Activated T-cell treated with anti-CD3 and anti-CD28 coated beads for 48 hours (primary cell): ENCODE data around the gene DEFB112.

Experiments used
- DNase-seq: peaks from one replicate; pipeline ENCODE4 v3.0.0-alpha.2; 2020; ENCODE audit warnings: low read depth

The DEFB112 gene, protein sequence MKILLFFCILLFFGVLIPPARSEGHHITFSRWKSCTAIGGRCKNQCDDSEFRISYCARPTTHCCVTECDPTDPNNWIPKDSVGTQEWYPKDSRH

DNA sequence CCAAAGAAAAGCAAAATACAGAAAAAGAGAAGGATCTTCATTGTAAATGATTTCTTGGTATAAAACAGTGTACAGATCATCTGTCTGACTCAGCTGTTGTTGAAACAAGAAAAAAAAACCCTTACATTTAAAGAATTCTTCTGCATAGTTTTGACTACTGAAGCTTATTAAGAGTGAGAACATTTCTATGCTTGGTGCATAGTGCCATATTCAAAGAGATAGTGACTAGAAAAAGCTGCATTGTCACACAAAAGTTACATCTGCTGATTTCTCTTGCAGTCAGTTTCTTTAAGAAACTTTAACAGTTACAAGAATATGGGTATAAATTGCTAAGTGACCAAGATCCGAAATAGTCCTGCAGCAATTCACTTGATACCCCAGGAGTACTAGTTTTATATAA, at the start of gene DEFB112:
TSS of gene DEFB112 (minus strand) at position 101 of the 400 bp plus-strand sequence. CDS start at position 41, 60 bp downstream.
- DNase-seq = no peak

DNA sequence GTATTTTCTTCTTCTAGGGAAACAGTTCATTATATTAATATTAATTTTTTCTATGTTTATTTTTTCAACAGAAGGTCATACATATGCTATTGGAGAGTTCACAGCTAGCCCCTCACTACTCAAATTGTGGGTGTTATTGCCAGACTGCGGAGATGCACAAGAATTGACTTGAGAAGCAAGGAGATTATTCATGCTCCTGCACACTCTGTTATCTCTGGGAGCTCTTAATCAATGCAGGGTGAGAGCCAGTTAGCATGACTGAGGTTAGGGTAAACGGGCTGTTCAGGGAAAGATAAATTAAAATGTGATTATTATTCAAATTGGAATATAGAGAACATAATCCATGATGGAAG, 48.9 kb upstream of the DEFB112 start:
- DNase-seq = no peak

DNA sequence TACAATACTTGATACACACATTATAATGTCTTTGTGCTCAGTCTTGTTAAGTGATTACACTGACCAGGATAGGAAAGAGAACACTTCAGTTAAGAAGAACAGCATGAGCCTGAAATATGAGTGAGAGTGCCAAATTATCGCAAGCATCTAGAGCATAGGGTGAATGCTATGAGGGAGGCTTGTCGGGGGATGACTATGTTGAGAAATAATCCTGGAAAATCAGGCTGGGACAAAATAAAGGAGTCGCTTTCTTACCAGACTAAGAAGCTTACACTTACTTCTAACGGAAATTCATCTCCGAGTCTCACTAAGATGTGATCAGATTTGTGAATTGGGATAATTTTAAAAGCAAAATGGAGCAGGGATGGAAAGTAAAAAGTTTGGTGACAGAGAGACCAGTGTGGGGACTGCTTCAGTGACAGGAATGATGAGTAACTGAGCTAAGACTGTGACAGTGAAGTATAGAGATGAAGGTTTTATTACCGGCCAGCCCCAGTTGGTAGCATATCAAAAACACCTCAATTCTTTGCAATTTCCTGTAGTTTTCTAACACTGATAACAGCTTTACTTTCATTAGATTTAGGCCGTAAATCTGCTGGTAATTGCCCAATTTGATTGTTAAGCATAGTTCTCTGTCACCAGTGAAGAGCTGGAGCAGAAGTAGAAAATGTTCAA, 48.4 kb upstream of the DEFB112 start:
- DNase-seq = no peak

DNA sequence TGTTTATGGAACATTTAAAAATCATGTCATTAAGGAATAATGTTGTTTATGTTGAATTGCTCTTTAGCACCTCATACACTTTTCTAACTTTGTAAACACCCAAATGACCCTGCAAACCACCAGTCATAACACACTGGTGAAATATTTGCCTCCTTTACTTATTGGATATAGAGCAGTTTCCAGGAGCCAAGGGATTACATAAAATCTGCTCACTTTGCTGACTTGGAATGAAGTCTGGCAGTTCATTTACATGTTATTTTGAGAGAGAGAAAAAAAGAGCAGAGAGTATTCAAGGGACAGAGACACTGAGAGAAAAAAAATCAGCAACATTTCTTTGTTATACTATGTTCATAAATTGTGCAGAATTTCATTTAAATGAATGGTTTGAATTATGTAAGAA, 46.6 kb upstream of the DEFB112 start:
- DNase-seq = no peak

DNA sequence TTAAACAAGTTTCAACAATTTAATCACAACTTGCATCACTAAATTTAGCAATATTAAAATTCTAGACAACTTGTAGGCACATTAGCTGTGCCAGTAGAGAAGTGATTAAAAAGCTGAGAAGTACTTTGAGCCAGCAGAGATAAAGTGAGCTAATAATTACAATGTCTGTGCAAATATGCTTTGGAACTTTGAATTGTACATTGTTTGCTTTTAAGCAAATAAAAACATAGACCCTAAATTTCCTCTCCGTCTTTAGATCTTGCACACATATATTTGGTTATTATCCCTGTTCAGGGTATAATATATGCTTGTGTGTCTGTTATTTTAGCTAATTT, 44.2 kb upstream of the DEFB112 start:
- no peak for DNase-seq

DNA sequence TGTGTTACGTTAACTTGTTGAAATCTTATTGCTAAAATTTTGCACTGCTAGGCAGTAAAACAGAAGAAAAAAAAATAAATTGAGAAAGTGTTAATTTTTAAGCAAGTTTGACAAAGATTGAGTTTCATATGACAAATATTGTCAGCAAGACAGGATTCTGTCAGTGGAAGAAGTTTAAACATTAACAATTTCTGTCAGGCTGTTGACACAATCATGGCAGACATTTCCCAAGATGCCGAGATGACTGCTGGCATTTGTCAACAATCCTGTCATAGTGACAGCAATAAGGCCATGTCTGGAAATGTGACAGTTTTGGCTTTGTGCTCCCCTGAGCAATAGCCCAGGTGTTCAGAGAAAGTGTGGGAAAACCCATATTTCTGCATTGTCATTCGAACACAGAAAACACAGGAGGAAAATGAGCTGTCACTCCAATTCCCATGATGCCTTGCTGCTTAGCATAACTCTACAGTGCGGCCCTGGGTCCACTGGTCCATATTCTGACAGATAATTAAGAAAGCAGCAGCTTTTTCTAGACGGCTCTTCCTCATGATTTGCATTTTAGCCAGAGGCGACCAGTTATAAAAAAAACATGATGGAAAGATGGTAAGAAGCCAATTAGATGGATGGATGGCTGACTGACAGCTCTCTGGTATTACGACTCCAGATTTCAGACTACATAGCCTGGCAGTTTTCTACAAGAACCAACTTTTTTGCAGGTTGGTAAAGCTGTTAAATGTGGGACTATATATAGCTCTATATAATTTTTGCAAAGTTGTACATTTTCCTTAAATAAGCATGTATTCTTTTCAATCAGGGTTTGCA, 43.6 kb upstream of the DEFB112 start:
- DNase-seq = no peak

DNA sequence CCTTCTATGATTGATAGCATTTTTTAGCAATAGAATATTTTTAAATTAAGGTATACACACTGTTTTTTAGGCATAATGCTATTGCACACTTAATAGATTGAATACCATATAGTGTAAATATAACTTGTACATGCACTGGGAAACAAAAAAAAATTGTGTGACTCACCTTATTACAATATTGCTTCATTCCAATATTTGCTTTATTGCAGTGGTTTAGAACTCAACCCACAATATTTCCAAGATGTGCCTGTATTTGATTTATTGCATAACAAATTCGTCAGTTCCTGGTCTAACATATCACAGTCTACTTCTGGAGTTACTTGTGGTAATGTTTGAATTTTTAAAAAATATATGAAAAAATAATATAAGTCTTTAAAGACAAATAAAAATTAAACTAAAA, 41.9 kb upstream of the DEFB112 start:
- DNase-seq = no peak

DNA sequence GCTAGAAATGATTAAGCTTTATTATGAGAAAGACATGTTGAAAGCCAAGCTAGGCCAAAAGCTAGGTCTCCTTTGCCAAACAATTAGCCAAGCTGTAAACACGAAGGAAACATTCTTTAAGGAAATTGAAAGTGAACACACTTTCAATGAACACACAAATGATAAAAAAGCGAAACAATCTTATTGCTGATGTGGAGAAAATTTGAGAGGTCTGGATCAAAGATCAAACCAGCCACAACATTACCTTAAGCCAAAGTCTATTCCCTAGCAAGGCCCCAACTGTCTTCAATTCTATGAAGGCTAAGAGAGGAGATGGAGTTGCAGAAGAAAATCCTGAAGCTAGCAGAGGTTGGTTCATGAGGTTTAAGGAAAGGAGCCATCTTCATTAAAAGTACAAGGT, 40.2 kb upstream of the DEFB112 start:
- DNase-seq = no peak

DNA sequence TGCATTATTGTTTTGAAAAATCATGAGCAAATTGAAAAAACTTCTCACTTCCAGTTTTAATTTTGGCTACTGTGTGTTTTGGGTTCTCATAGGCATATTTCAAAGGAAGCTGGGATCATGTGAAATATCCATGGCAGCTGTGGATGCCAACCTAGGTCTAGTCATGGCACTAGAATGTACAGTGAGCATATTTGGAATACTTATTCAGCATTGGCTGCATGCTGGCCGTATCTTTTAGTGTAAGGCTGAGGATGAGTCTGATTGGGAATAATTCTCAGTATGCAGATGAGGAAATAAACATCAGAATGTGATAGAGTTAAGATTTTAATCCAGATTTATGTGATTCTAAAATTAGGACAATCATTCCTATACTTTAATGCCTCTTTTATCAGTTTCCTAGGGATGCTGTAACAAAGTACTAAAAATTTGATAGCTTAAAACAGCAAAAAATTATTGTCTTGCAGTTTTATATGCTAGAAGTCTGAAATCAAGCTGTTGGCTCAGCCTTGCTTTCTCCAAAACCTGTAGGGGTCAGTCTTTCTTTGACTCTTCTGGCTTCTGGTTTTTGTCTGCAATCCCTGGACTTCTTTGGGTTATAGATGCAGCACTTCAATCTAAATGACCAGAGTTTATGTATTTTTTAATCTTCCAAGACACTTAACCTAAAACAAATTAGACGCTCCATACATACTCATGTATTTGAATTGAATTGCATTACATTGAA, 37.7 kb upstream of the DEFB112 start:
- DNase-seq = no peak

DNA sequence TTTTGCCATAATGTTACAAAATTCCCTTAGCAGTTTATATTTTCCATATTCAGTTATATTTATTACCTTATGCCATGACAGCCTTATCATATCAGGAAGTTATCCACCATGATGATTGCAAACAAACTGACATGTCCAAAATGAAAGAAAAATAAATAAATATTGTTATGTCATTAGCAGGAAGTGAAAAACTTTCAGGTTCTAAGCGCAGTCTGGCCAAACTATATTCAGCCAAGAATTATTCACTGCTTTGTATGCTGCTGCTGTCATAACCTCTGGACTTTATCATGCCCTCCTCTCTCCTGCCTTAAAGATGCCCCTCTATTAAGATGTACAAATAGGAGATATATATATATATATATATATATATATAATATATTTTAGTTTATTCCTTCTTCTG, 27.7 kb upstream of the DEFB112 start:
- DNase-seq = no peak

DNA sequence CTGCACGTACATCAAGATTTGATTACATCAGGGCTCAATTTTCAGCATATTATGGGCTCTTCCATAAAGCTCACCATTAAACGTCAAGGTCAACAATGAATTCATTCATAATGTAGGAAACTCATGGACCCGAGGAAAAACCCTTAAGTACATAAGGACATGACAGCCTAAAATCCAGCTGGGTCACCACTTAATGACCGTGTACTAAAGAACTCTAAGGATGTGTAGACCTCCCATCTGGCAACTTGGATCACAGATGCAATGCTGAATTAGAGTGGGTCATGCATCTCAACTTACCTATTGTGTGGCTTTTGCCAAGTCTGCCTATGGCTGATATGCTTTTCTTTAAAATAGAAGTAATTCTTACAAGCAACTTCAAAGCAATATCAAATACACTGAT, 26.7 kb upstream of the DEFB112 start:
- DNase-seq = no peak

DNA sequence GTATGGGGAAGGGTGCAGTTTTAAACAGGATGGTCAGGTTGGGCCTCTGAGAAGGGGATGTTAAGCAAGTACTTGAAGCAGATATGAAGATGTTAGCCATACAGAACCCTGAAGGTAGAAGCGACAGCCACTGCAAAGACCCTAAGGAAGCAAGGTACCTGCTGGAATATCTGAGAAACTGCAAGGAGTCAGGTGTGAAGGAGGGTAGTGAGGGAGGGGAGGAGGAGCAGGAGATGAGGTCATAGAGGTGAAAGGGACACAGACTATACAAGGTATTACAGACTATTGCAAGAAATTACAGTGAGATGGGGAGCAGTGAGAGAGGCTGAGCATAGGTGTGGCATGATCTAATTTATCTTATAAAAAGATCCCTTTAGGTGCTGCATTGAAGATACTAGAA, 22.2 kb upstream of the DEFB112 start:
- DNase-seq = no peak

DNA sequence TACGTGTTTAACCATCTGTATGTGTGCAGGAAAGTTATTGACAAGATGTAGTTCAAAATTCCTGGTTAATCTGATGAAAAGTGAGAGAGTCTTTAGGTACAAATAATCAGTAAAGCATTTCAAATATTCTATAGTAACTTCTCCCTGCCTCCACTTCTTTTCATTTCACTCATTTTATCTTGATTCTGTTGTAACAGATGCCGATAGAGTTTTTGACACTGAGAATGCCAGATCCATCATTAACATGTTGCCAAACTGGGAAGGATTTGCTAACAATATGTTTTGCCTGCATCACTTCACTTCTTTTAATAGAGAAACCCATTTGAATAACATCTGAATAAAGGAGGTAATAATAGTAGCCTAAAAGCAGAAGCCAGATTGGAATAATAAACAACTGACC, 20.4 kb upstream of the DEFB112 start:
- DNase-seq = no peak

DNA sequence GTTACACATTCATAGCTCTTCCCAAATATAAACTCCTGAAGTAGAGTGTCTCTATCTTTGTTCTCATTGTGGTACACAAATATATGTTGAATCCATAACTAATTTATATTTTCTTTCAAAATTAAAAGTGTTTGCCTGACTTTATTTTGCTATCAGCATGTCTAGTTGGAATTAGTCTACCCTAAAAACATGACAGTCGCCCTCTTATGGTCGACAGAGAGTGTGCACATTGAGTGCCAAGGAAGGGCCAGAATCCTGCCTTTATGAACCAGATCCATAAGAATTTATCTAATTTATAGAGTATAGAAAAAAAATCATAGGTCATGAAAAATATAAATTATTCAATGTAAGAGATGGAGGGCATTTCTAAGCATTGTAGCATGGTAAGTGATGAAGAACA, 12.3 kb upstream of the DEFB112 start:
- DNase-seq = no peak

DNA sequence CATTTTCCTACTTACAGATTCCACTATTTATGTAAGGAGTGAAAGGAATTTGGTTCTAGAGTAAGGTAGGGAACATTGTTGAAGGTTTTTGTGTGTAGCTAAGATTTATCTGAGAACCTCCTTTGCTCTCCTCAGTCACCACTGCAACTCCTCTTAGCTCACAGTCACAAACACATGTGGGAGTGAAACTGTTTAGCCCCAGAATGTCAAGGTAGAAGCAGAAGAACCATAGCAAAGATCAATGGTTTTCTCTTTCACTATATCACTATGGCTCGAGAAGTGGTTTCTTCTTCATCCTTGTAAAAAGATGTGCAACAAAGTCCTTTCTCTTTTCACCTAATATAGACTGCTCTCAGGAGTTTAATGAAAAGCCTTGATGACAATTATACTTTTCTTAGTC, 6.5 kb upstream of the DEFB112 start:
- no peak for DNase-seq

DNA sequence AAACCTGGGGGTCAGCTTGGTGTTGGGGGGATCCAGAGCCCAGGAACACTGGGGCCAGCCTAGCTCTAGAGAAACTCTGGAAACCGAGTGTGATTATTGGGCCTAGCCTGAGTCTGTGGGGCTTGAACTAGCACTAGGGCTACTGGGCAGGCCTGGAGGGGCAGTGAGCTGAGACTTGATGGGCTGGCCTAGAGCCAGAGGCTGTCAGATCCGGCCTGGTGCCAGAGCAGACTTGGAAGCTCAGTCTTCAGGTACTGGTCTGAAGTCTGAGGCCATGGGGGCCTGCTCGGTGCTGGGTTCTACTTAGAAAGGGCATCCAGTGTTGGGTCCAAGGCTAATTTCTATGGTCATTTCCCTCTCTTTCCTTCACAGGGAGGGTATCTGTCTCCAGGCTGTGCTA, 2.7 kb downstream of the DEFB112 start:
- DNase-seq = no peak

DNA sequence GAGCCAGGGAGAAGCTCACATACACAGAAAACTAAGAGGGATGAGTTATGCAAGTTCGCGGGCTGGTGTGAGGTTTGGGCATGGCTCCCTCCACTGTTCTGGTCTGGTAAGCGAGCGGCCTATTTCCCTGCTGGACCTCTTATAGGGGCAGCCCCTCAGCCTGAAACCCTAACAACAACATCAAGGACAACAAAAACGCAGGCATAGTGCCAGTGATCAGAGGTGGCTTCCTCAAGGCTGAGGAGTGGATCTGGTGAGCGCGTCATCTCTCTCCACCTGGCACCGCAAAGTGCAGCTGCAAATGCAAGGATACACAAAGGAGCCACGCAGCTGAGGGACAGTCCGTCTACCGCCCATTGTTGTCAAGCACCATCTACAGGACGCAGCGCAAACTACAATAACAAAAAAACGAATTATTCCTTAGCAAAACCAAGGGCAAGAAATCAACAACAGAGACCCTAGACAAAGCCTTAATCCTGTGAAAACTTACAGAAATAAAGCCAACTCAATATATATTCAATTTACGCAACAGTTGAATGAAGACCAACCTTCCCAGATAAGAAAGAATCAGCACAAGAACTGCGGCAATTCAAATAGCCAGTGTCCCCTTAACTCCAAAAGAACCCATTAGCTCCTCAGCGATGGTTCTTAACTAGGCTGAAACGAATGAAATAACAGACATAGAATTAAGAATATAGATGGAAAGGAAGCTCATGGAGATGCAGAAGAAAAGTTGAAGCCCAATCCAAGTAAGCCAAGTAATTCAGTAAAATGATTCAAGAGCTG, 18.8 kb downstream of the DEFB112 start:
- no peak for DNase-seq

DNA sequence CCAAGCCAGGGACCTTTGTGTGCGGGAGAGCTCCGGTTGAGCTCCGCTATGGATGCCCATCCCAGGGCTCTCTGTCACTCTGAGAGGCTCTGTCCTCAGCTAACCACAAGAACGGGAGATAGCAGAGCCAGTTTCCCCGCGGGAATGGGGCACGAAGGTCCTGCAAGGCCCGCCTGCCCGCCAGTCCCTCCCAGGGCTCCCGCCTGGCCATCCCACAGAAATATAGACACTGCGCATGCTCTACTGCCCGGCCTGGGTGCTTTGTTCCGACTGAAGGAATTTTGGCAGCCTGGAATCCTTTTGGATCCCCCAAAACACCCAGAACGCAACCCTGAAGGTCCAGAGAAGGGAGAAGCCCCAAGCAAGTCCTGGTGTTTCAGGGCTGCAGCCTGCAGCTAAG, 19.4 kb downstream of the DEFB112 start:
- no peak for DNase-seq

DNA sequence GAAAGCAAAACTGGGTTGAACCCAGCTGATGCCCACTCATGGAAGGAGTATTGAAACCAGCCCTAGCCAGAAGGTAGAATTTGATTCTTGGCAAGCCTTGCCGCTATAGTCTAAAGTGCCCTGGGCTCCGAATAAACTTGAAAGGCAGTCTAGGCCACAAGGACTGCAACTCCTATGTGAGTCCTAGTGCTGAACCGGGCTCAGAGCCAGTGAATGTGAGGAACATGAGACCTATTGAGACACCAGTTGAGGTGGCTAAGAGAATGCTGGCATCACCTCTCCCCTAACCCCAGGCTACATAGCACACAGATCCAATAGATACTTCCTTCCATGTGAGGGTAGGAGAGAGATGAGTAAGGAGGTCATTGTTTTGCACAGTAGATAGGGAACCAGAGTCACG, 24.5 kb downstream of the DEFB112 start:
- no peak for DNase-seq

DNA sequence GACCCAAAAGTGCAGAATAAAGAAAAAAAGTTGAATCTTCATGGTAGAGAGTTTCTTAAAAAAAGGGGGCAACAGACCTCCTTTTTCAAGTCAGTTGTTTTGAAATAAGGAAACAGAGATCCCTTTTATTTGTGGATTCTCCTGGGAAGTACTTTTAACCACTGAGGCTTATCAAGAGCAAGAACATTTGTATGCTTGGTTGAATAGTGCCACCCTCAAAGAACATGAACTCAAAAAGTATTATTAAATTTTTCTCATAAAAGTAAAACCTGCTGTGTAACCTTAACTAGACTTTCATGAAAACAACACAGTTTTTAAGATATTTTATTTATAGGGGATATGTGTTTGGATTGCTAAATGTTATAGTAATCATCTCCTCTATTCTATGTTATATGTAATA, 27.8 kb downstream of the DEFB112 start, which contains the start of gene DEFB110:
TSS of gene DEFB110 (minus strand) at position 101 of the 400 bp plus-strand sequence. CDS start at position 42, 59 bp downstream.
- DNase-seq = no peak

DNA sequence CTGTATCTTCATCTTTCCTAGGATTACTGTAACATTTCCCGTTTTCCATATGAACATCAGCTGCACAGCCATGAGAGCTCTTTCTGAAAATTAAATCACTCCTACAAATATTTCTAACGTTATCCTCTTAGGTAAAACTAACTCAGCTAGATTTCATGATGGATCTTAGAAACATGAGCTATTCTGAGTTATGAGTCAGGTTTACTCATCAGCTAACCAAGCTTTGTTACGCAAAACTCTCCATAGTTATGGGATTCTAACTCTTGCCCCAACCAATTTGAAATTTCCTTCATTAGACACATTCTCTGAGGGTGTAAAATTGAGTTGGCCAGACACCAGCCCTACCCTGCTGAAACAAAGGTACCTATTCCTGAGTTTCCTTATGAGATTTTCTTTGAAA, 41.9 kb downstream of the DEFB112 start:
- DNase-seq = no peak

DNA sequence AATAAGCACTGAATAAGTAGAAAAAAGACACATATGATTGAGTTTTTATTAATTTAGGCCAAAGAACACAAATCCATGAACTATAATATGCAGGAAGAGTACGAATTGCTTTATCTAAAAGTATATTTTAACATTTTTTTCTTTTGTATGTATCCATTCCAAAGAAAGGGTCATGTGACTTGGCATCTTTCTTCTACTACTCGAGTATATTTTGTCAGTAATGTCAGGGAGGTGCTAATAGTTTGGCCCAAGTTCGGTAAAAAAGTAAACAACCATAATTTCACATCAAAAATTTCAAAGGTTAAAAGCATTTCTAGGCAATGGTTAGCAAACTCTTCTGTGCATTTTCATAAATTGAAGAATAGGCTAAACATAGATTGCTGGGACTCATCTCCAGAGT, 46.6 kb downstream of the DEFB112 start:
- DNase-seq = no peak
